ENCODE data around the gene GRIK3. TPM values are rescaled to one million over a fixed set of nuclear protein-coding genes. Genes with fewer than 3 reads are reported as not detected.

Gene GRIK3
- total and polyA plus RNA-seq, 8 donors, result under 0.01 to 4.9 (median 0.46) TPM; not detected in 1

GRCh38 chr1:36863500-36863899, 170.8 kb downstream of the GRIK3 start:
- Histone ChIP-seq H3K36me3 (no peaks in the 10 kb centered on the region), H3K9me3 (no peaks in the 10 kb centered on the region), H3K4me1 (no peaks in the 10 kb centered on the region), H3K4me3 (no peak overlapping the region), H3K27me3 (peaks cover 0 to 63% (median 5%) of the 10 kb centered on the region in 3 donors), H3K27ac (no peak overlapping the region)
- intact Hi-C loops (cut with DNase I; ENCODE audit: low total_unique reads), result no loop called here
- no peak for DNase-seq
- WGBS, 5 donors, result 74 to 83% (median 75%) methylated on average over 5 of the region's 5 CpGs
- TF ChIP-seq POLR2A (IDR thresholded peaks at IDR 0.05) (no peak), EP300 (IDR thresholded peaks at IDR 0.05) (no peak), CTCF (IDR thresholded peaks at IDR 0.05) (no peak), POLR2AphosphoS5 (IDR thresholded peaks at IDR 0.05) (no peak)

GRCh38 chr1:36863061-36863460, 171.3 kb downstream of the GRIK3 start:
- Histone ChIP-seq H3K27ac (no peak overlapping the region), H3K27me3 (peaks cover 0 to 59% (median 5%) of the 10 kb centered on the region in 3 donors), H3K4me1 (no peaks in the 10 kb centered on the region), H3K36me3 (no peaks in the 10 kb centered on the region), H3K9me3 (no peaks in the 10 kb centered on the region), H3K4me3 (no peak overlapping the region)
- WGBS, 5 donors, result 40 to 53% (median 47%) methylated on average over 3 of the region's 3 CpGs
- intact Hi-C loops (cut with DNase I; ENCODE audit: low total_unique reads), result no loop called here
- TF ChIP-seq POLR2AphosphoS5 (IDR thresholded peaks at IDR 0.05), result no peak
- TF ChIP-seq EP300 (IDR thresholded peaks at IDR 0.05), result no peak
- TF ChIP-seq POLR2A (IDR thresholded peaks at IDR 0.05), result no peak
- no peak for TF ChIP-seq CTCF (IDR thresholded peaks at IDR 0.05)
- no peak for DNase-seq

GRCh38 chr1:36861375-36861774, 172.9 kb downstream of the GRIK3 start:
- Histone ChIP-seq H3K27ac (no peak overlapping the region), H3K36me3 (no peaks in the 10 kb centered on the region), H3K27me3 (peaks cover 0 to 50% (median 5%) of the 10 kb centered on the region in 3 donors), H3K4me3 (no peak overlapping the region), H3K4me1 (no peaks in the 10 kb centered on the region), H3K9me3 (no peaks in the 10 kb centered on the region)
- intact Hi-C loops (cut with DNase I; ENCODE audit: low total_unique reads), result no loop called here
- WGBS, 5 donors, result 68 to 72% (median 71%) methylated on average over 2 of the region's 2 CpGs
- TF ChIP-seq CTCF (IDR thresholded peaks at IDR 0.05), result no peak
- no peak for TF ChIP-seq POLR2A (IDR thresholded peaks at IDR 0.05)
- TF ChIP-seq POLR2AphosphoS5 (IDR thresholded peaks at IDR 0.05), result no peak
- no peak for TF ChIP-seq EP300 (IDR thresholded peaks at IDR 0.05)
- no peak for DNase-seq

- 42 to 78% (median 70%) methylated on average over 6 to 10 of the region's 10 CpGs for WGBS, 5 donors
- H3K4me1 ChIP-seq, result no peaks in the 10 kb centered on the region
- intact Hi-C loops (cut with DNase I; ENCODE audit: low total_unique reads), result no loop called here
- DNase-seq, result no peak
- TF ChIP-seq POLR2A (IDR thresholded peaks at IDR 0.05) (no peak), POLR2AphosphoS5 (IDR thresholded peaks at IDR 0.05) (no peak), CTCF (IDR thresholded peaks at IDR 0.05) (no peak)
- no peak overlapping the region for H3K4me3 ChIP-seq
- no peak overlapping the region for H3K27ac ChIP-seq
- no peaks in the 10 kb centered on the region for H3K36me3 ChIP-seq
- H3K9me3 ChIP-seq, result no peaks in the 10 kb centered on the region
- H3K27me3 ChIP-seq, result peaks cover 0 to 63% (median 12%) of the 10 kb centered on the region in 3 donors
These were observed 174.4 kb downstream of the GRIK3 start for GRCh38 chr1:36859926-36860325.

Measured in stomach (tissue), 9 donors.